Bronchial epithelial cell (primary cell): ENCODE data around the gene EIF2AK3. TPM values are rescaled to one million over a fixed set of nuclear protein-coding genes. Genes with fewer than 3 reads are reported as not detected.
A peak's percentile ranks its signal among the peaks of the same experiment; 100 is the strongest.

Experiments
- DNase-seq: peaks from one replicate; pipeline ENCODE4 v3.0.0-alpha.2; 2010; ENCODE audit warnings: low read depth
- FAIRE-seq: peaks from 2 replicates; lab custom pipeline; 2011; peaks lifted over from hg19 to GRCh38; lab: Jason Lieb, UNC
- H3K27me3 ChIP-seq: 2 replicates; pipeline ENCODE4 v1.5.1; 2011; ENCODE audit warnings: low read length; ENCODE audit not compliant: control insufficient read depth, insufficient read depth
- H3K36me3 ChIP-seq: 2 replicates; pipeline ENCODE4 v1.5.1; 2011; ENCODE audit warnings: low read length; ENCODE audit not compliant: control insufficient read depth, insufficient read depth
- H3K4me3 ChIP-seq: 2 replicates; pipeline ENCODE4 v1.5.1; 2011; ENCODE audit warnings: mild to moderate bottlenecking, low read depth, low read length, control low read depth
- total RNA-seq: library from RNA; depleted of rRNA; stranded (reverse); fragments of >200 nt; gene quantifications from 2 replicates; pipeline ENCODE4 v1.2.1, GENCODE V29; 2014
- TF ChIP-seq, protein P1 (sequence below): IDR thresholded peaks from 2 replicates; pipeline ENCODE4 v1.5.1; 2011; ENCODE audit warnings: mild to moderate bottlenecking, moderate library complexity, low read length, control low read depth, inconsistent platforms; ENCODE audit not compliant: insufficient read depth, severe bottlenecking

The EIF2AK3 gene
- 24.7 and 29.7 TPM in 2 replicates for total RNA-seq

DNA sequence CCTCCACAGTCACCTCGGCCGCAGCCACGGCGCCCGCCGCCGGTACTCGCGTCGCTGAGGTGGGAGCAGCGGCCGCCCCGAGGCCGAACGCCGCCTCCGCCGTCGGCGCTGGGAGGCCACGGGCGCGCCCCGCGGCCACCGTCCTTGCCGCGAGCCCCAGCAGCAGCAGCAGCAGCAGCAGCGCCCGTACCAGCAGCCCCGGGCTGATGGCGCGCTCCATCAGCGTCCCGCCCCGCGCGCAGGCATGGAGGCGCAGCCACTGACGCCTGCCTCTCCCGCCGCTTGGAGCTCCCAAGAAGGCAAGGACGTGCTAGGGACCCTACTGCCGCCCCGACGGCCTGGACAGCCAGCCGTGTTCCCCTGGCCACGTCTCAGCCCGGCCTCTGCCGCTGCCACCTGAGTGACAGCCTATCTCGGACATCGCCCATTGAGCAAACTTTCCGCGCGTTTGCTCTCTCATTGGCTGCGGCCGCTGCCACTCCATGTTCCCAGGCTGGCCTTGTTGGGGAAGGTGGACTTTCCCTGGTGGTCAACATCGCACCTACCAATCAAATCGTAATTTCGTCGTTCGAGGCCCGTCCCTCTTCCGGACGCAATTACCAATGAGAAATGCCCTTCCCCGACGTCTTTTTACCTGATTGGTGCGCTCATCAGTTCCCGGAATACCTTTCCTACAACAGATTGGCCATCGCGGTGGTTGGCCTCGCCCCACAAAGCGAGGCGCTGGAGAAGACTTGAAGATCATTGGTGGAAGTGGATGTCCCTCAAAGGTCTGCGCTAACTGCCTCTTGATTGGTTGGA lies at the start of gene EIF2AK3:
Gene EIF2AK3, minus strand, starts transcription at position 410 of the 801 bp plus-strand sequence. Its CDS starts 190 bp downstream, at position 220.
- FAIRE-seq: peak; percentile 95
- peak; percentile 100 for DNase-seq
- H3K27me3 ChIP-seq: no peaks in the 10 kb centered on the region
- H3K4me3 ChIP-seq: peak within 1 kb of the TSS; percentile 70
- TF ChIP-seq, protein P1, sequence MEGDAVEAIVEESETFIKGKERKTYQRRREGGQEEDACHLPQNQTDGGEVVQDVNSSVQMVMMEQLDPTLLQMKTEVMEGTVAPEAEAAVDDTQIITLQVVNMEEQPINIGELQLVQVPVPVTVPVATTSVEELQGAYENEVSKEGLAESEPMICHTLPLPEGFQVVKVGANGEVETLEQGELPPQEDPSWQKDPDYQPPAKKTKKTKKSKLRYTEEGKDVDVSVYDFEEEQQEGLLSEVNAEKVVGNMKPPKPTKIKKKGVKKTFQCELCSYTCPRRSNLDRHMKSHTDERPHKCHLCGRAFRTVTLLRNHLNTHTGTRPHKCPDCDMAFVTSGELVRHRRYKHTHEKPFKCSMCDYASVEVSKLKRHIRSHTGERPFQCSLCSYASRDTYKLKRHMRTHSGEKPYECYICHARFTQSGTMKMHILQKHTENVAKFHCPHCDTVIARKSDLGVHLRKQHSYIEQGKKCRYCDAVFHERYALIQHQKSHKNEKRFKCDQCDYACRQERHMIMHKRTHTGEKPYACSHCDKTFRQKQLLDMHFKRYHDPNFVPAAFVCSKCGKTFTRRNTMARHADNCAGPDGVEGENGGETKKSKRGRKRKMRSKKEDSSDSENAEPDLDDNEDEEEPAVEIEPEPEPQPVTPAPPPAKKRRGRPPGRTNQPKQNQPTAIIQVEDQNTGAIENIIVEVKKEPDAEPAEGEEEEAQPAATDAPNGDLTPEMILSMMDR: no peak
- H3K36me3 ChIP-seq: no peaks in the 10 kb centered on the region

DNA sequence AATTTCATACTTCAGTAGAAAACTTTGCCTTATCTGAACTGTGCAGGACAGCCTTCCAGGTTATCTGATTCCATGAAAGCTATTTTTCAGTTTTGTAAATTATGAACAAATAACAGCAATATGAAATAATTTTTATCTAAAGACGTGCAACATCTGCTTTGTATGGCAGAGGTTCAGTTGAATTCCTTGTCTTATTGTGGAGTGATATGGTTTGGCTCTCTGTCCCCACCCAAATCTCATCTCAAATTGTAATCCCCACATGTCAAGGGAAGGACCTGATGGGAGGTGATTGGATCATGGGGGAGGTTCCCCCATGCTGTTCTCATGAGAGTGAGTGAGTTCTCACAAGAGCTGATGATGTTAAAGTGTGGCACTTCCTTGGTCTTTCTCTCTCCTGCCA lies 46.1 kb upstream of the EIF2AK3 start:
- H3K27me3 ChIP-seq: no peaks in the 10 kb centered on the region
- TF ChIP-seq, protein P1: no peak
- FAIRE-seq (no peak), DNase-seq (no peak)
- no peak overlapping the region for H3K4me3 ChIP-seq
- no peaks in the 10 kb centered on the region for H3K36me3 ChIP-seq

DNA sequence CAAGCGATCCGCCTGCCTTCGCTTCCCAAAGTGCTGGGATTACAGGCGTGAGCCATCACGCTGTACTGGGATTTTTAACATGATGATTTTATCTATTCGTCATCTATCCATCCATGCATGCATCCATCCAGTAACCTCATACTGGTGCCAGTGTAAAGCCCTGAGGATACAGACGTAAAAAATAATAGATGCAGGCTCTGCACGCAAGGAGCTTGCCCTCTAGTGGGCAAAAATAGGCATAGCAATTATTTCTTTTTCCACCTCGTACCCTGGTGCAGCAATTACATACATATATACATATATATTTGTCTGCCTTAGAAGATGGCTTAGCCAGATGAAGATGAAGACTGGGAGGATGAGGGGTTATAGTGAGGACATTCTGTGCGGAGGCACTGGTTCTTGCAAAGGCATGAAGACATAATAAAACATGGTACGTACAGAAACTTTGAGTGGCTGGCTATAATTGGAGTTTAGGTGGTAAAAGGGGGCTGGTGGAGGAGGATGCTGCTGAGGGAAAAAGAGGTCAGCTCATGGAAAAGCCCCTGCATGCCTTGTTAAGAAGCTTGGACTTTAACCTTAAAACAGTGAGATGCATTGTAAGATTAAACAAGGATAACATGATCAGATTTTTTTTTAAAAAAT lies 44.6 kb upstream of the EIF2AK3 start:
- TF ChIP-seq, protein P1: peak; percentile 81
- Histone ChIP-seq H3K27me3 (no peaks in the 10 kb centered on the region), H3K4me3 (no peak overlapping the region), H3K36me3 (no peaks in the 10 kb centered on the region)
- DNase-seq: peak; percentile 62
- FAIRE-seq: no peak

DNA sequence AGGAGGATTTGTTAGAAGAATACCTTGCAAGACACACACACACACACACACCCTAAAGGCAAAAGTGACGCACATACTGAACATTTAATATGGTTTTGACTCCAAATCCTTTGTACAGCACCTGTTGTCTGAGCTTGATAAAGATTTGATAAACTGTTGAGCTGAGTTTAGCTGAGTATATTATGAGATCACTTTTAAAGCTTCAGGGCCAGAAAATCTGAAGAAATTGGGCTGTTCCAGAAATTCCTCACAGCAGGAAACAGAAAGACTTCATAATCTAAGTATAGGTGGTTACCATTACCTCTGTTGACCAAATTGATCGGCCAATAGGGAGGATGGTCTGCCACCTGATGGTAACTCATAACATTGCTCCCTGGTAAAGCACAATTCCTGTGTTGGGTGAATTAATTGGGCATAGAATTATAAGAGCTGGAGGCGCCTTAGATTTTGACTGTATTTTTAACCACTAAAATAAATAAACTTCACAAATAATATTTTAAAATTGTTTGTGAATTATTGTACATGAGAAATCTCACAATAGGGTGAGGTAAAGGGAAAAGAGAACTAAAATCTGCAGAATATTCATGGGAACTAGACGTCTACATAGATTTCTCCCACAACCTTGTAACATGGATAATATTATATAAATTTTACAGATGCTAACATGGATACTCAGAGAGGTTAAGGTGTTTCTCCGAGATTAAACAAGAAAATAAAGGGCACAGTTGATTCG lies 42.4 kb upstream of the EIF2AK3 start:
- TF ChIP-seq, protein P1: peak; percentile 69
- DNase-seq: peak; percentile 53
- Histone ChIP-seq H3K27me3 (no peaks in the 10 kb centered on the region), H3K4me3 (no peak overlapping the region), H3K36me3 (no peaks in the 10 kb centered on the region)
- no peak for FAIRE-seq

DNA sequence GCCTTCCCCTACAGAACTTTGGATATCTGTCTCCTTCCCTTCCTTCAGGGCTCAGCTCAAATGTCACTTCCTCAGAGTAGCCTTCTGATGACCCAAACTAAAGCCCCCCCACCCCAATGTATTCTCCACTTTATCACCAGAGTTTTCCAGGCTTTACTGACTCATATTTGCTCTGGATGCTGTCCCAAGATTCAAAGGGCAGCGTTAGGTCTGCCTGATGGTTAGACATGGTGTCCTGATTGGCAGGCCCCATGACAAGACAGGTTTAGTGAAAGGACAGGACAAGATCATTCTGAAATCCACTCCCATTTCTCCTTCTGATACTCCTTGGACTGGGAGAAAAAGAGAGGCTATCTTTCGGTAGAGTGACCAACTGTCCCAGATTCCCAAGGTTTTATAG lies 41.6 kb upstream of the EIF2AK3 start:
- FAIRE-seq: no peak

More for the DNA sequence above, 41.6 kb upstream of the EIF2AK3 start:
- DNase-seq: no peak
- Histone ChIP-seq H3K36me3 (no peaks in the 10 kb centered on the region), H3K27me3 (no peaks in the 10 kb centered on the region), H3K4me3 (no peak overlapping the region)
- TF ChIP-seq, protein P1: no peak
